ENCODE measurements around the gene DIAPH1.
A peak's percentile ranks its signal among the peaks of the same experiment; 100 is the strongest.

Gene DIAPH1

GRCh38 chr5:141517312-141517711 is 101.5 kb downstream of the DIAPH1 start:
- no peak for DNase-seq

- no peak for DNase-seq
Observed at GRCh38 chr5:141516672-141517025, 102.2 kb downstream of the DIAPH1 start.

DNA sequence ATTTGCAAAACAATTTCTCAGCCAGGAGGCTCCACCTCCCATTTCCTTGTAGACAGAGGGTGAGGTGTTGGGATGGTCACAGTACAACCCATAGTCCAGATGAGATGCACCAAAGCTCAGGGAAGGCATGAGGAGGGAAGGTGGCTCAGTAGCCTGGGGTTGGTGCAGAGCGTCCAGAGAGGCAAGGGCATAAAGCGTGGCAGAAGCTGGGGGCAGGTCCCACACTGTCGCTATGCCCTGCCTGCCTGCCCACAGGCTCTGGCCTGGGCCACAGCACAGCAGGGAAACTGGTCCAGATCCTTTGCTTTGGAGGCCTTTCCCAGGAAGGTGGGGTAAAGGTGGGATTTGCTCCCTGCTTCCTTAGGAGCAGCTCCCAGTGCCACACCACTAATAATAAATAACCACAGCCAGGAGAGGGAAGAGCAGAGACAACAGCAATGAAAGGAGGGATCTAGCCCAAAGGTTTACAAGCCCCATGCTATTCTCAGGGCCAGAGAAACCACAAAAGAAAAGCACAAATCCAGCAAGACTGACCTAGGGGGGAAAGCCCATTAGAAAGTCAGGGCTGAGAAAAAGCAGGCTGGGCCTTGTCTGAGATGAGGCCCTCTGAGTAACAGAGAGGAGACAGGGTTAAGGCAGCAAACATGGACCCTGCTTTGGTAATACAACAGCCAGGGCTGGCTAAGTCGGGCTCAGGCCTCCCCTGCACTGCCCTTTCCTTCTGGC is 102.7 kb downstream of the DIAPH1 start:
- DNase-seq = no peak

- DNase-seq = no peak
Observed at GRCh38 chr5:141515141-141515540, 103.7 kb downstream of the DIAPH1 start.

DNA sequence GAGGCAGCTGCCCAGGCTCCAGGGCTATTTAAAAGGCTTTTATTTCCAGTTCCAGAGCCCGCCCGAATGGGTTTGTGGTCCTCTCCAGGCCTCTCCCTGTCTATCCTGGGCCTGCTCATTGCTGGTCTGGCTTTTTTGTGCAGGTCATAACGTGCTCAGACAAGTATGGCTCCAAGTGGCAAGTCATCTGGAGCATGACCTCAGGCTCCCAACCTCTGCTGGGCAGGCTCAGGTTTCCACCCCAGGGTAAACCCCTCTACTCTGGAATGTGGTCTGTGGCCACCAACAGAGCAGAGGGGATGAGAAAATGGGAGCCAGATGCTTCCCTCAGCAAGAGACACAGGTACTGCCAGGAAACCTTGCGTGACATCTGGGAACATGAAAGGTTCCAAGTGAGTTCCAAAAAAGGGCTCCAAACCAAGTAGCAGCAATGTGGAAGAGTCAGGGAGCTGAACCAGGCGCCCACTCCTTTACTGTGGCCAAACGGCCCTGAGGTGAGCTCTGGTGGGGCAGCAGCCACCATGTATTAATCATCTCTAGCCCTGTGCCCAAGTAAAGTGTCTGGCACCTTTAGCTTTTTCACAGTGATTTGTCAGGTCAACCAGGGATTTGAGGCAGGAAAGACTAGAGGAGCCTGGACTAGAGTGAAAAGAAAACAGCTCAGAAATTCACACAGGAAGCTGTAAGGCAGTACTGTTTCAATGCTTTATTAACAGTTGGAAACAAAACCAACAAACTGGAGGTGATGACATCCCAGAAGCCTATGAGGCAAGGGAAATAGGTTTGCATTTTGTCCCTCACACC is 104.3 kb downstream of the DIAPH1 start:
- DNase-seq = peak; percentile 62

DNA sequence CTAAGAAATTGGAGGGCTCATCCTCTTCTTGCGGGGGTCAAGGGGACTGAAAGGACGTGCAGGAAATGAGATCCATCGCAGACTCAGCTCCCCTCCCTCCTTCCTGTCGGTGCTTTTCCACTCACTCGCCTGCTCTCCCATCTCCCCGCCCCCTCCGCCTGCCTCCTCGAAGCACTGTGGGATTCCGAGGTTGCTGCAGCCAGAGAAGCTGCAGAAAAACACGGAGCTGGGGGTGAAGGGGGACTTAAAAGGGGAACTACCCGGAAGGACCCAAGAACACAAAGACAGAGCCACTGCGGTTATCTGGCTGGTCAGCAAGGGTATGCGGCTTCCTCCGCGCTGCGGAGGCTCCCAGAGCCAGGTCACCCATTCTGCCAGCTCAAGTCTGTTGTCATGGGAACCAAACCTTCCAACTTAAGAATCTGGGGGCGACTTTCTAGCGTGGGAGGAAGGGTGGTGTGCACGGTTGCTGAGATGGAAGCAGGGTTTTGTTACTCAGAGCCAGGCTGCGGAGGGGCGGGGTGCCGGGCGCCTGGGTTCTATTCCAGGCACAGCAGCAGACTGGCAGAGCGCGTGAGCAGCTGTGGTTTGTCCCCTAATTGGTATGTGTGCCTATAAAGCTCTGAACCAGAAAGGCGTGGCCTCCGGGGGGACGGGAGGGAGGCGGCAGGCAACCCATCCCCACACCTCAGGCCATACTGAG is 105.0 kb downstream of the DIAPH1 start:
- DNase-seq = peak; percentile 94

DNA sequence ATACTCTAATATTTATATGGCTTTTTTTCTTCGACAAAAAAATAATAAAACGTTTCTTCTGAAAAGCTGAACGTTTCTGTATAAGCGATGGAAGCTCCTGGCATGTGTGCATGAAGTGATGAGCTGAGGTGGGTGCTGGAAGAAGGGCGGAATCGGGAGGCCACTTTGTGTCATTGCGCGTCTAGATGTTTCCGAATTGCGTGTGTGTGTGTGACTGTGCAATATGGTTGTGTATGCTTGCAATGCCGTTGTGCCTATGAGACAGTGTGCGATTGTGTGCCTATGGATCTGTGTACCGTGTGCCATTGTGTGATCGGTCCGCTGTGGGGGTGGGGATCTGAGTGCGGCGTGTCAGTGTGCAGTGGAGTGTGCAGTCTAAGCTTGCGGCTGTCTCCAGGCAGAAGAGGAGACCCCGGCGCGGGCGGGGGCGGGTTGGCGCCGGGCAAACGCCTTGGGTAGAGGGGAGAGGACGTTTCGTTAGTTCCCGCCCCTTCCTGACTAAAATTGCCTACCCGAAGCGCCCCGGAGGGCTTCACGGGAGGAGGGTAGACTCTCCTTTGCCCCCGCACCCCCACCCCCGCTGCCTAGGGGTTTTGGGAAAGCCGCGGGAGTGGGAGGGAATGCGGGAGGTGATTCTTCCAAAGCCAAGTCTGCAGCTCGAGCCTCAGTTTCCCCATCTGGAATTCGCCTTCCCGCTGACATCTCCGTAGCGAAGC is 105.7 kb downstream of the DIAPH1 start:
- peak; percentile 87 for DNase-seq

GRCh38 chr5:141512390-141512910 is 106.3 kb downstream of the DIAPH1 start:
- peak; percentile 82 for DNase-seq

DNA sequence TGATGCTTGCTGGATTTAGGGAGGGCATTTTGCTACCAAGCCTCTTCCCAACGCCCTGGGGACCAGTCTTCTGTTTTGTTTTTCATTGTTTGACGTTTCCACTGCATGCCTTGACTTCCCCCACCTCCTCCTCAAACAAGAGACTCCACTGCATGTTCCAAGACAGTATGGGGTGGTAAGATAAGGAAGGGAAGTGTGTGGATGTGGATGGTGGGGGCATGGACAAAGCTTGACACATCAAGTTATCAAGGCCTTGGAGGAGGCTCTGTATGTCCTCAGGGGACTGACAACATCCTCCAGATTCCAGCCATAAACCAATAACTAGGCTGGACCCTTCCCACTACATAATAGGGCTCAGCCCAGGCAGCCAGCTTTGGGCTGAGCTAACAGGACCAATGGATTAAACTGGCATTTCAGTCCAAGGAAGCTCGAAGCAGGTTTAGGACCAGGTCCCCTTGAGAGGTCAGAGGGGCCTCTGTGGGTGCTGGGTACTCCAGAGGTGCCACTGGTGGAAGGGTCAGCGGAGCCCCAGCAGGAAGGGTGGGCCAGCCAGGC is 107.0 kb downstream of the DIAPH1 start:
- no peak for DNase-seq

- DNase-seq = no peak
Observed at GRCh38 chr5:141510850-141511601, 107.8 kb downstream of the DIAPH1 start.

GRCh38 chr5:141510160-141510559 is 108.6 kb downstream of the DIAPH1 start:
- no peak for DNase-seq

- DNase-seq = peak; percentile 85
Observed at GRCh38 chr5:141508798-141509611, 109.8 kb downstream of the DIAPH1 start.

DNA sequence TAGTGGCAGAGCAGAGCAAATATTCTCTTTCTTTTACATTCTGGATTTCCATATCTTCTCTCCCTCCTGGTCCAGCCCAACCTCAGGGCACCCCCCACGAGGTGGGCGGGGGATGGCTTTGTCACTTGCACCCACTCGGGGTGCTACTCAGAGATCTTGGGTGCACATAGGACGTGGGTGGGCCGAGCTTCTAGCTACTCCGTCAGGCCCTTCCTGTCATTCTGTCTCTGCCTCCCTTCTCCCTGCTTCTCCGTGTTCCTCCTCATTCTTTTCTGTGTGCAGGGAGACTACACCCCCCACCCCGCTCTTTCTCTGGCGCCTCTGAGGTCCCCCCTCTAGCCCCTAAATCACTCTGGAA is 110.4 kb downstream of the DIAPH1 start:
- no peak for DNase-seq

DNA sequence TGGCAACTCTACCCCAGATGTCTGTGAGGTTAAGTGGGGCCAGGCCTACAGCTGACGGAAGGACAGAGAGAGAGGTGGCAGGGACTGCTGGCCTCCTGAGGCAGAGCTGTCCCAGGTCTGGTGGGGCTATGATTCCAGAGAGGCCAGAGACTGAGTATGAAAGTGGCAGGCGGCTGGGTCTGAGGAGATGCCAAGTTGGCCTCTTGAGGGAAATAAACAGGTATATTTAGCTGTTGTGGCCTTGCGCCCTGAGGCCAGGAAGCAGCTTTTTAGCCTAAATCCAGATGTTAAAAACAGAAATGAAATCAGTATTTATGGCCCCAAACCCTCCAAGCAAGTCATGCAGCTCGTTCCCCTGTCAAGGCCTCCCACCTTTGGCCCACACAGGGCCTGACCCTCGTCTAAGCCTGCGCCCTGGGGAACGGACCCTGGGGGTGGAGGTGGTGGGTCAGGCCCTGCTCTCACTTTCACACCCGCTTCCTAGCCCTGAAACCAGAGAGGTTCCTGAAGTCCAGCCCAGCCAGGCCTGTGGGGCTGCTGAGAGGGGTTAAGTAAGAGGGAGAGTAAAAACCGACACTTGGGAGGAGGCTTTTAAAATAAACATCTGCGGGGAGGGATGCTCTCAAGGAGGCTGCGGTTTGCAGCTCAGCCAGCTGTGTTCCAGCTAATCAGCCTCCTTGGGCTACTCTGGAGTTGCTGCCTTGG is 111.3 kb downstream of the DIAPH1 start:
- DNase-seq = peak; percentile 88

DNA sequence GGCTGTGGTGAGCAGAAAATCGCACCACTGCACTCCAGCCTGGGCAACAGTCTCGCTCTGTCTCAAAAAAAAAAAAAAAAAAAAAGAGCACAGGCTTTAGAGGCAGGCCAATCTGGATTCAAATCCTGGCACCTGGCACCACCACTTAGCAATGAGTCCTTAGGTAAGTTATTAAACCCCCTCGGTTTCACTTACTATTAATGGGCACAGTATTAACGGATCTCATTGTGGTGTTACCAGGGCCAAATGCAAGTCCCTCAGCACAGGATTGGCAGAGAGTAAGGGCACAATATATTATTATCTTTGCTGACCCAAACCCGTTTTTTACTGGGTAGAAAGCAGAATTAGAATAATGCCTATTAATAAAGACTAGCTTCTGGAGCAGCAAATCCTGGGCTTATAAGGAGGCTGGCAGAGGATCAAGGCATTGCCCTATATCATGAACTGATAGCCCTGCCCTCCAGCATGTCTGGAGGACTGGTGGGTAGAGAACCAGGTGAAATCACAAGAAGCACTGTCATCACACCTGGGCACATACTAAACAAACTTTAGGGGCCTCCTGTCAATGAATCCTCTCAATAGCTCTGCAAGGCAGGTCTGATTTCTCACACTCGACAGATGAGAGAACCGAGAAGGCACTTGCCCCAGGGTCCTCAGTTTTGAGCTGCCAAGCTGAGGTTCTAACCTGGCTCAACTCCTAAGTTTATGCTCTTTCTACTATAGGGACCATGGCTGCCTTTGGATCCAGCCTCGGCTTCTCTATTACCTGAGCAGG is 112.2 kb downstream of the DIAPH1 start:
- DNase-seq = no peak

GRCh38 chr5:141504216-141504615 is 114.6 kb downstream of the DIAPH1 start:
- DNase-seq = no peak

DNA sequence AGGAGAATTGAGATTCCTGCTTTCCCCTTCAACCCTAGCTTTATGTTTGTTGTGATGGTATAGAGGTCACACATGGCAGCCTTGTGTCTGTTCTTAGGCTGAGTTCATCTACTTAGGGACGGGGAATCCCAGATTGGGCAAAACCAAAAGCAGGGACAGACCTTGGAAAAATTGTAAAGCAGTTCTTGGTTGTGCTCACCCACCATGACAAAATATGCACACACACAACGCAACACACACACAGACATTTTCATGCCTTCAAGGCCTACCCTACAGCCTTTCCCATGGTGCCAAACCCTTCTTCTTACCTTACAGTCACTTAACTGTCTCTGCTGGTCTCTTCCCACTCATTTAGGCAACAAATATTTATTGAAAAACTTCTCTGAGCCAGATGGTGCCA is 115.1 kb downstream of the DIAPH1 start:
- DNase-seq = no peak

DNA sequence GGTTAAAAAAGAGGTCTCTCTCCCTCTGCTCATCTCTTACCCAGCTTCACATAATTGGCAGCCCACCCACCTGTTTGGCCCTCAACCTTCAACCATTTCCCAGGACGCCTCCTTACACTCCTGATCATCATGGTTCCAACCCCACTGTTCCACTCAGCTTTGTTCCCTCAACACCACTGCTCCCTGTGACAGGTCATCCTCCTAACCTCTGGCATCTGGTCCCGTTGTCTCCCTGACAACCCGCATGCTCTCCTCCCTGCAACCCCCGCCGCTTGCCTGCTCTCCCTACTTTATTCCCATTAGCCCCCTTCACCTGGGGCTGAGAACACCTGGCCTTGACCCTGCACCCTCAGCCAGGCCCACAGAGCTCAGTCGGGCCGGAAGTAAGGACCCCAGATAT is 117.0 kb downstream of the DIAPH1 start:
- no peak for DNase-seq

- no peak for DNase-seq
Observed at GRCh38 chr5:141496038-141496437, 122.8 kb downstream of the DIAPH1 start.

DNA sequence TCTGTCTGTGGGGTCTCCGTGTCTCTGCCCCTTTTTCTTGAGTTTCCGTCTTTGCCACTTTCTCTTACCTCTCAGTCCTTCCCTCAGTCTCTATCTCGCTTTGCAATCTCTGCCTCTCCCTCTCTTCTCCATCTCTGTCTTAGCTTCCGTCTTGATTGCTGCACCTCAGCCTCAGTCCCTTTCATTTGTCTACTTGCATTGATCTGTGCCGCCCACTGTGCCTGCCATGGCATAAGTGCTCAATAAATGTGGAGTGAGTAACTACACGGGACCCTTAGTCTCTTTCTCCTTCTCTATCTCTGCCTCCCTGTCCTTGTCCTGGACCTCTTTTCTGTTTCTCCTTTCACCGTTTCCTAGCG is 123.4 kb downstream of the DIAPH1 start:
- DNase-seq = no peak
